Stimulated activated CD8-positive, alpha-beta memory T cell treated with anti-CD3 and anti-CD28 coated beads, Interleukin-2, amount 100 ng/mL, for 1 hour (primary cell): ENCODE data around the gene KRTAP4-11.
"Not testable (repeated sequence)": the region's sequence is repeated elsewhere in the genome, so short reads cannot be mapped to it uniquely, and the experiment has no call there.

ENCODE experiments used
- DNase-seq, 2 donors: peaks; one replicate each; pipeline ENCODE4 v3.0.0-alpha.2; 2020; ENCODE audit warnings: low read depth in 2 of 2

KRTAP4-11 gene

DNA sequence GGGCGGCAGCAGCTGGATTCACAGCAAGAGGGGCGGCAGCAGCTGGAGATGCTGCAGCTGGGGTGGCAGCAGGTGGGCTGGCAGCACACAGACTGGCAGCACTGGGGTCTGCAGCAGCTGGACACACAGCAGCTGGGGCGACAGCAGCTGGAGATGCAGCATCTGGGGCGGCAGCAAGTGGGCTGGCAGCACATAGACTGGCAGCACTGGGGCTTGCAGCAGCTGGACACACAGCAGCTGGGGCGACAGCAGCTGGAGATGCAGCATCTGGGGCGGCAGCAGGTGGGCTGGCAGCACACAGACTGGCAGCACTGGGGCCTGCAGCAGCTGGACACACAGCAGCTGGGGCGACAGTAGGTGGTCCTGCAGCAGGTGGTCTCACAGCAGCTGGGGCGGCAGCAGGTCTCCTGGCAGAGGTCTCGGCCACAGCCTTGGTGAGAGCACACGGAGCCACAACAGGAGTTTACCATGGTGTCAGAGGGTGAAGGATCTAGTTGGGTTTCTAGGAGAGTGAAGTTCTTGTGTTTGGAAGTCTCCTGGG, at the start of gene KRTAP4-11:
Gene KRTAP4-11 (minus strand): TSS at position 528 of the 541 bp plus-strand sequence. CDS start 58 bp downstream, at position 470.
- DNase-seq: not testable (repeated sequence)

GRCh38 chr17:41167561-41167960, 49.4 kb upstream of the KRTAP4-11 start:
- no peak for DNase-seq

GRCh38 chr17:41163828-41164227, 45.7 kb upstream of the KRTAP4-11 start:
- DNase-seq: no peak

- no peak for DNase-seq
These were observed 42.5 kb upstream of the KRTAP4-11 start, which contains the start of gene KRTAP4-4 for GRCh38 chr17:41160648-41161047. Gene KRTAP4-4, minus strand, starts transcription at chr17:41160748. Its CDS starts 57 bp downstream, at chr17:41160691.

DNA sequence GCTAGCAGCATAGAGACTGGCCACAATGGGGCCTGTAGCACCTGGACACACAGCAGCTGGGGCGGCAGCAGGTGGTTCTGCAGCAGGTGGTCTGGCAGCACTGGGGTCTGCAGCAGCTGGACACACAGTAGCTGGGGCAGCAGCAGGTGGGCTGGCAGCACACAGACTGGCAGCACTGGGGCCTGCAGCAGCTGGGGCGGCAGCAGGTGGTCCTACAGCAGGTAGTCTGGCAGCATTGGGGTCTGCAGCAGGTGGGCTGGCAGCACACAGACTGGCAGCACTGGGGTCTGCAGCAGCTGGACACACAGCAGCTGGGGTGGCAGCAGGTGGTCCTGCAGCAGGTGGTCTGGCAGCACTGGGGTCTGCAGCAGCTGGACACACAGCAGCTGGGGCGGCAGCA, 42.0 kb upstream of the KRTAP4-11 start:
- DNase-seq: not testable (repeated sequence)

DNA sequence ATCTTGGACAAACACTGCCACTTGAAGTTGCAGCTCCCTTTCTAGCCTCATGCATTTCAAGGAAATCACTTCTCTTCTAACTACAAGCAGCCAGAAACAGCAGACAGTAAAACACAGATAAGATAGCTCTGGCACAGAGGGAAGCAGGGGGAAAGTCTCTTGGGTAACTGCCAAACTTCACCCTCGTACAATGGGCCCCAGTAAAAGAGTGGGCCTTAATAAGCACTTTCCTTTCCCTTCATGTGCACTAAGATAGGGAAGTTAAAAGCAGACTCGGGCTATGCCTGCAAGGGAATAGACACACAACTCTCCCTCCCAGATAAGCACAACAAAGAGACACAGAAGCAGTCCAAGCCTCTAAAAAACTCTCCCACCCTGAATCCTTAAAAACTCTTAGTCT, 35.7 kb upstream of the KRTAP4-11 start:
- no peak for DNase-seq

DNA sequence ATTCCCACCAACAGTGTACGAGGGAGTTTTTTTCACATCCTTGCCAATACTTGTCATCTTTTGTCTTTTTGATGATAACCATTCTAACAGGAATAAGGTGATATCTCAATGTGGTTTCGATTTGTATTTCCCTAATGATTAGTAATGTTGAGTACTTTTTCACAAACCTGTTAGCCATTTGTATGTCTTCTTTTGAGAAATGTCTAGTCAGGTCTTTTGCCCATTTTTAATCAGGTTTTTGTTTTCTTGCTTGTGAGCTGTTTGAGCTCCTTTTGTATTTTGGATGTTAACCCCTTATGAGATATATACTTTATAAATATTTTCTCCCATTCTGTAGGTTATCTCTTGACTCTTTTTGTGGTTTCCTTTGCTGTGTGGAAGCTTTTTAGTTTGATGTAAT, 33.4 kb upstream of the KRTAP4-11 start:
- no peak for DNase-seq

GRCh38 chr17:41150026-41150425, 31.9 kb upstream of the KRTAP4-11 start:
- no peak for DNase-seq

GRCh38 chr17:41149652-41149985, 31.4 kb upstream of the KRTAP4-11 start, which contains the start of gene KRTAP4-5:
Gene KRTAP4-5, minus strand, starts transcription at chr17:41149825. Its CDS starts 58 bp downstream, at chr17:41149767.
- DNase-seq: no peak

- DNase-seq: not testable (repeated sequence)
These were observed 30.9 kb upstream of the KRTAP4-11 start for GRCh38 chr17:41148971-41149651.

DNA sequence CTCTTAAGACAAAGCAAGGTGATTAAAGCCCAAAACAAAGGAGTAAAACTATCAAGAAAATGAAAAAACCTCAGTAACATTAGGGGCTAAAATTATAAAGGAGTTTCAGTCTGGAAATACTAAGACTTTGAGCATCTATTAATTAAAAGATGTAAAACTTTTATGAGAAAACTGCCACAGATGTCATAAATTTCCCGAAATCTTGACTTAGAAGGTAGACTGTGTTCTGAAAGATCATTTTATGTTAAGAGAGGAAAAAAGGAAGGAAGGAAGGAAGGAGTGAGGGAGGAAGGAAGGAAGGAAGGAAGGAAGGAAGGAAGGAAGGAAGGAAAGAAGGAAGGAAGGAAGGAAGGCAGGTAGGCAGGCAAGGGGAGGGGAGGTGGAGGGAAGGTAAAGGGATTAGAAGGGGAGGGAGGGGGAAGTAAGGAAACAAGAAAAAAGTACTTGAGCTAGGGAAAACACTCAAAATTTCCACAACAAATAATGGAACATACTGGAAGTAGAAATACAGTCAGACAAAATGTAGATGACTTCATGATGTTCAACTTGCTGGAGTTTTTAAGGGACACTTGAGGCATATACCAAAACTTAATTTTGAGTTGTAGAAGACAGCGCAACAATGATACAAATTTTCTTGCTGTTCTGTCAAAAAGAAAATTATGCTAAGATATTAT, 29.5 kb upstream of the KRTAP4-11 start:
- DNase-seq: no peak

- DNase-seq: no peak
These were observed 27.1 kb upstream of the KRTAP4-11 start for GRCh38 chr17:41145261-41145660.

DNA sequence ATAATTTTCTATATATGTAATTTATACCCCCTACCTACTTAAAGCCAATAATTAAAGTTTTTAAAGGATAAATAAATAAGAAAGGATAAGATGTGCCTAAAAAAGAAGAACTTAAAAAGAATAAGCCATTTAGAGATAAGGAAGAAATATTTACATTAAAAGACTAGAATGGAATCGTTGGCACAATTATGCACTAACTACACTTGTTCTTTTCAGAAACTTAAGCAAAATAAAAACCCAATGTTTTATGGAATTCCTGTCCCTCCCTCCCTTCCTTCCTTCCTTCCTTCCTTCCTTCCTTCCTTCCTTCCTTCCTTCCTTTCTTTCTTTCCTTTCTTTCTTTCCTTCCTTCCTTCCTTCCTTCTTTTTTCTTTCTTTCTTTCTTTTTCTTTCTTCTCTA, 26.7 kb upstream of the KRTAP4-11 start:
- no peak for DNase-seq

DNA sequence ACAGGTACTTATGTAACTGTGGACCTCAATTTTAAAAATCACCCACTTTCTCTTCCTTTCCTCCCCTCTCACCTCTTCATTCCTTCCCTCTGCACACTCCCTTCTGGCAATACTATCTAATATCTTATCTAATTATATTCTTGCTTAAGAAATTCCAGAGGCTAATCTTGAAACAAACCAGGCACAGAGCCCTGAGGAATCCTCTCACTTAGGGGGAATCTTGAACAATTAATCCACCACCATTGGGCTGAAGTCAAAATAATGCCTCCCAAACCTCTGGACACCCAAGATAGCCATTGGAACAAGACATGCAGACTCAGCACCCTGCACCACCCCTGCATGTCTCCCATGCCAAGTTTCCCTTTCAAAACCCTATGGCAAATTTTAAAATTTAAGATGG, 23.2 kb upstream of the KRTAP4-11 start:
- no peak for DNase-seq

DNA sequence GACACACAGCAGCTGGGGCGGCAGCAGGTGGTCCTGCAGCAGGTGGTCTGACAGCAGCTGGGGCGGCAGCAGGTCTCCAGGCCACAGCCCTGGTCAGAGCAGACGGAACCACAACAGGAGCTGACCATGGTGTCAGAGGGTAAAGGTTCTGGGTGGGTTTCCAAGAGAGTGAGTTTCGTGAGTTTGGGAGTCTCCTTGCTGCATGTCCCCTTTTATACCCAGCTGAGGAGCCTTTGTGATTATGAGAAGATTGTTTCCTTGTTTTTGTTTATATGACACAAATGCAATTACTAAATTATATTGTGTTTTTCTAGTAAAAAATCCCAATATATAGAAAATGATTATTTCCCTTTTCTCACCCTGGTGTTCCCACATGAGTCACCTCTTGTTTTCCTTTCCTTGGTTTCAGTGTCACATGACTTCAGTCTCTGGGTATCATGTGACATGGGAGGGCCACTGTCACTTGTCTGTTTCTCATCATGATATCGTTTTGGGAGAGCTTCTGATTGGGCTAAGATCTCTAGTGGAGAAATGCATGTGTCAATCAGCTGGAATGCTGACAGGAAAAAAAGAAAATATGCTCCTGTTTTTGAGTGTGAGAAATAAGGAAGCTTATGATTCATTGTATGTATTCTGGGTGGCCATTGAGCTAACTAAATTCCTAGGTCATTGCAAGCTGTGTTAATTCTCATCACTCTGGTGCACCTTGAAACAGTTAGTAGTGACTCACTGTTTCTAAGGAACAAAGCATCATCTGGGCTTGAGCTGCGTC, 22.4 kb upstream of the KRTAP4-11 start, which contains the start of gene KRTAP4-6:
Gene KRTAP4-6 (minus strand): TSS at position 185 of the 772 bp plus-strand sequence. CDS start 57 bp downstream, at position 128.
- no peak for DNase-seq

- not testable (repeated sequence) for DNase-seq
These were observed 21.7 kb upstream of the KRTAP4-11 start for GRCh38 chr17:41139865-41140264.

- DNase-seq: no peak
These were observed 15.9 kb upstream of the KRTAP4-11 start for GRCh38 chr17:41133880-41134735.

DNA sequence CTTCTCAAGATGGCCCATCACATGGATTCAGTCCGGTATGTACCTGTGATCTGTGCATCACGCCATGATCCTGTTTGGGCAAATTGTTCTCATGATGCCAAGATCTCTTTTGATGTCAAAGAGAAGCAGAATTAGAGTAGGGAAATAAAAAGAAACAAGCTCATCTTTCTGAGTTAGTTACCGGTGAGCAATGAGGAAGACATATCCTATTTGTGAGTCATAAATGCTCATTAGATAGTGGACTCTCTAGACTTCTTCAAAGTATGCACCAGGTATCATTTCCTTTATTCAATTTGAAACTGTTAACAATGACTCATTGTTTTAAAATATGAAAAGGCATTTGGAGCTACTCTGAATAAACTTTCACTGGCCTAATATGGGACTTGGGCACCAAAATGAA, 13.8 kb upstream of the KRTAP4-11 start:
- no peak for DNase-seq

- DNase-seq: no peak
These were observed 9.2 kb upstream of the KRTAP4-11 start for GRCh38 chr17:41127371-41127770.

DNA sequence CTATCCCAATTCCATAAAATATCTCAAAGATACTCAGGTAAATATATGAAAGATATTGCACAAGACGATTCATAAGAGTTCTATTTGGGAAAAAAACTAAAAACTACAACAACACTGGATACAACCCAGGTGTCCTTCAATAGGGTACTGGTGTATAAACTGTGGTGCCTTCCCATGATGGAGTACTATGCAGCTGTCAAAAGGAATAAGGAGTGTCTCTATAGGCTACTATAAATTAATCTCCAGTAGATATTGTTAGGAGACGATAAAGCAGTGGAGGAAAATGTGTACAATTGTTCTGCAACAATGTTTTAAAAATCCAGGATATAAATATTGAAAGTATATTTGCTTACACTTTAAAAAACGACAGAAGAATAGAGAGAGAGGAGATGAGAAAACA, 8.2 kb upstream of the KRTAP4-11 start:
- DNase-seq: no peak

GRCh38 chr17:41125064-41125463, 6.9 kb upstream of the KRTAP4-11 start:
- DNase-seq: no peak
